B cell (primary cell): ENCODE results near the gene HOXA11.

Source experiments
- CTCF ChIP-seq: fragments of 200-600 bp; IDR thresholded peaks from one replicate; pipeline ENCODE4 v1.8.0; 2022; ENCODE audit warnings: antibody characterized with exemption, mild to moderate bottlenecking
- EZH2 ChIP-seq: IDR thresholded peaks from 2 replicates; pipeline ENCODE4 v1.6.1; 2012; ENCODE audit warnings: borderline replicate concordance, low read depth, mild to moderate bottlenecking, moderate library complexity, low read length; ENCODE audit not compliant: insufficient read depth, poor library complexity, severe bottlenecking

GRCh38 chr7:27203964-27204594 is 19.0 kb upstream of the HOXA11 start:
- no peak for TF ChIP-seq CTCF
- no peak for TF ChIP-seq EZH2
